ENCODE measurements around the gene CCNI2.

DNA sequence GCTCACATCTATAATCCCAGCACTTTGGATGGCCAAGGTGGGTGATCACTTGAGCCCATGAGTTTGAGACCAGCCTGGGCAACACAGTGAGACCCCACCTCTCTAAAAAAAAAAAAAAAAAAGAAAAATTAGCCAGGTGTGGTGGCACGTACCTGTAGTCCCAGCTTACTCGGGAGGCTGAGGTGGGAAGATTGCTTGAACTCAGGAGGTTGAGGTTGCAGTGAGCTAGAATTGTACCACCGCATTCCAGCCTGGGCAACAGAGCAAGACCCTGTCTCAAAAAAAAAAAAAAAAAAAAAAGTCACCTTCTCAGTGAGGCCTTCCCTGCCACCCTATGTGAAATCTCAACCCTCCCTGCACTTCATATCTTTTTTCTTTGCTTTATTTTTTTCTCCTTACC lies 43.8 kb downstream of the CCNI2 start:
- TF ChIP-seq, protein P1, sequence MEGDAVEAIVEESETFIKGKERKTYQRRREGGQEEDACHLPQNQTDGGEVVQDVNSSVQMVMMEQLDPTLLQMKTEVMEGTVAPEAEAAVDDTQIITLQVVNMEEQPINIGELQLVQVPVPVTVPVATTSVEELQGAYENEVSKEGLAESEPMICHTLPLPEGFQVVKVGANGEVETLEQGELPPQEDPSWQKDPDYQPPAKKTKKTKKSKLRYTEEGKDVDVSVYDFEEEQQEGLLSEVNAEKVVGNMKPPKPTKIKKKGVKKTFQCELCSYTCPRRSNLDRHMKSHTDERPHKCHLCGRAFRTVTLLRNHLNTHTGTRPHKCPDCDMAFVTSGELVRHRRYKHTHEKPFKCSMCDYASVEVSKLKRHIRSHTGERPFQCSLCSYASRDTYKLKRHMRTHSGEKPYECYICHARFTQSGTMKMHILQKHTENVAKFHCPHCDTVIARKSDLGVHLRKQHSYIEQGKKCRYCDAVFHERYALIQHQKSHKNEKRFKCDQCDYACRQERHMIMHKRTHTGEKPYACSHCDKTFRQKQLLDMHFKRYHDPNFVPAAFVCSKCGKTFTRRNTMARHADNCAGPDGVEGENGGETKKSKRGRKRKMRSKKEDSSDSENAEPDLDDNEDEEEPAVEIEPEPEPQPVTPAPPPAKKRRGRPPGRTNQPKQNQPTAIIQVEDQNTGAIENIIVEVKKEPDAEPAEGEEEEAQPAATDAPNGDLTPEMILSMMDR (IDR thresholded peaks at IDR 0.05) = no peak
- TF ChIP-seq POLR2AphosphoS5 (IDR thresholded peaks at IDR 0.05; ENCODE audit: low read depth, low read length) = no peak

All from Panc1 (cell line).